ENCODE measurements around the gene DOC2B. TPM values are rescaled to one million over a fixed set of nuclear protein-coding genes. Genes with fewer than 3 reads are reported as not detected.
A peak's percentile ranks its signal among the peaks of the same experiment; 100 is the strongest.

DOC2B gene
- total and polyA plus RNA-seq, 2 experiments from 2014 or later: 0.42 to 3.8 TPM

DNA sequence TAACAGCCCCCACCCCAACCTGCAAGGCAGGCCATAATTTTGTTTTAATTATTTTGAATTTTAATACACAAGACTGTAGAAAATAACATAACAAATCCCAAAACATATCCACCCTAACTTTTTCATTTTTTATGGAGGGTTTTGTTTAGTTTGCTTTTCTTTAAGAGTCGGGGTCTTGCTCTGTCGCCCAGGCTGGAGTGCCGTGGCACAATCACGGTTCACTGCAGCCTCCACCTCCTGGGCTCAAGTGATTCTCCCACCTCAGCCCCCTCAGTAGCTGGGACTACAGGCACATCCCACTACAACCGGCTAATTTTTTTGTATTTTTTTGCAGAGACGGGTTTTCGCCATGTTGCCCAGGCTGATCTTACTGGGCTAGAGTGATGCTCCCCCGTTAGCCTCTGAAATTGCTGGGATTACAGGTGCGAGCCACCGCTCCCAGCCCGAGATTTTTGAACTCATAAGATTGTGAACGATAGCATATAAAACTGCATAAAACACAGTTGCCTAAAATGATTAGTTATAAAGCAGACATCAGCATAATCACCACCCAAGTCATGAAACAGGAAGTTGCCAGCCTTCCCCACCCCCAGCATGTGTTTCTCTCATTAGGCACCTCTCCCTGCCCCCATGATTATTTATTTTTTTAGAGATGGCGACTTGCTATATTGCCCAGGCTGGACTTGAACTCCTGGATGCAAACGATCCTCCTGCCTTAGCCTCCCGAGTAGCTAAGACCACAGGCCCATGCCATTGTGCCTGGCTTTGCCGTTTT, 13.6 kb upstream of the DOC2B start:
- Histone ChIP-seq H3K4me3 (no peak overlapping the region), H4K20me1 (replicated peaks; ENCODE audit: insufficient read depth) (no peaks in the 10 kb centered on the region), H3F3A (replicated peaks; ENCODE audit: low read depth) (no peaks in the 10 kb centered on the region), H3K79me2 (replicated peaks; ENCODE audit: insufficient read depth) (no peaks in the 10 kb centered on the region), H3K9me2 (ENCODE audit: insufficient read depth) (no peaks in the 10 kb centered on the region), H3K27me3 (ENCODE audit: insufficient read depth) (no peaks in the 10 kb centered on the region), H3K27ac (ENCODE audit: low read depth) (no peak overlapping the region), H2AFZ (peak overlapping the region; percentile 43; the same call in 1 of the 2 replicates), H3K4me1 (ENCODE audit: insufficient read depth) (peaks cover 5% of the 10 kb centered on the region; the same call in 1 of the 2 replicates), H3K36me3 (ENCODE audit: insufficient read depth) (no peaks in the 10 kb centered on the region), H3K4me2 (no peak overlapping the region)
- peaks cover 9% of the 10 kb centered on the region for H3K27me3 Mint-ChIP-seq (ENCODE audit: insufficient read depth, low read depth, poor library complexity)
- H3K4me1 Mint-ChIP-seq: peaks cover 17% of the 10 kb centered on the region
- no peak for TF ChIP-seq STAT1 (IDR thresholded peaks at IDR 0.05; ENCODE audit: unreplicated experiment)
- TF ChIP-seq EZH2 (IDR thresholded peaks at IDR 0.05; ENCODE audit: low read depth, unreplicated experiment): no peak
- no peak overlapping the region for H3K27ac Mint-ChIP-seq
- no peak for DNase-seq (ENCODE audit: low spot score)
- ATAC-seq: no peak
- no peaks in the 10 kb centered on the region for H3K36me3 Mint-ChIP-seq (ENCODE audit: low read depth)
- peaks cover 2% of the 10 kb centered on the region; the same call in 2 of the 3 replicates for H3K9me3 Mint-ChIP-seq
- no peak overlapping the region for H3K4me3 Mint-ChIP-seq

GRCh38 chr17:193841-194806, 12.7 kb upstream of the DOC2B start:
- H3K27ac Mint-ChIP-seq: no peak overlapping the region

More at GRCh38 chr17:193841-194806, 12.7 kb upstream of the DOC2B start:
- Mint-ChIP-seq H3K4me1 (peaks cover 8% of the 10 kb centered on the region; the same call in 2 of the 3 replicates), H3K9me3 (peaks cover 2% of the 10 kb centered on the region; the same call in 2 of the 3 replicates), H3K36me3 (ENCODE audit: low read depth) (no peaks in the 10 kb centered on the region), H3K27me3 (ENCODE audit: insufficient read depth, low read depth, poor library complexity) (peaks cover 5% of the 10 kb centered on the region), H3K4me3 (no peak overlapping the region)
- Histone ChIP-seq H3K4me3 (no peak overlapping the region), H3K9me2 (ENCODE audit: insufficient read depth) (no peaks in the 10 kb centered on the region), H4K20me1 (replicated peaks; ENCODE audit: insufficient read depth) (no peaks in the 10 kb centered on the region), H3K4me2 (no peak overlapping the region), H3K27ac (ENCODE audit: low read depth) (no peak overlapping the region), H3K36me3 (ENCODE audit: insufficient read depth) (no peaks in the 10 kb centered on the region), H3K27me3 (ENCODE audit: insufficient read depth) (no peaks in the 10 kb centered on the region), H3K79me2 (replicated peaks; ENCODE audit: insufficient read depth) (no peaks in the 10 kb centered on the region), H2AFZ (no peak overlapping the region), H3K4me1 (ENCODE audit: insufficient read depth) (peaks cover 3% of the 10 kb centered on the region; the same call in 1 of the 2 replicates), H3F3A (replicated peaks; ENCODE audit: low read depth) (no peaks in the 10 kb centered on the region)
- no peak for DNase-seq (ENCODE audit: low spot score)
- ATAC-seq: peak; percentile 38; the same call in 1 of the 3 replicates
- TF ChIP-seq ETS1 (IDR thresholded peaks at IDR 0.05): no peak
- TF ChIP-seq REST (IDR thresholded peaks at IDR 0.05; ENCODE audit: unreplicated experiment): peak; percentile 10

All from GM23338 (cell line).